Ramos (cell line): ENCODE results near the gene R3HDM2.
"Not testable (repeated sequence)": the region's sequence is repeated elsewhere in the genome, so short reads cannot be mapped to it uniquely, and the experiment has no call there.

Source experiments
- in situ Hi-C: fragments of 300-500 bp; cut with MboI; formaldehyde crosslinking; loops from one replicate; pipeline ENCODE4 v1.14.3; 2022; ENCODE audit warnings: low sequenced_read_pairs; ENCODE audit not compliant: unreplicated experiment

Gene R3HDM2

GRCh38 chr12:57296291-57296690 lies 134.6 kb downstream of the R3HDM2 start:
- in situ Hi-C loops: no loop called here

DNA sequence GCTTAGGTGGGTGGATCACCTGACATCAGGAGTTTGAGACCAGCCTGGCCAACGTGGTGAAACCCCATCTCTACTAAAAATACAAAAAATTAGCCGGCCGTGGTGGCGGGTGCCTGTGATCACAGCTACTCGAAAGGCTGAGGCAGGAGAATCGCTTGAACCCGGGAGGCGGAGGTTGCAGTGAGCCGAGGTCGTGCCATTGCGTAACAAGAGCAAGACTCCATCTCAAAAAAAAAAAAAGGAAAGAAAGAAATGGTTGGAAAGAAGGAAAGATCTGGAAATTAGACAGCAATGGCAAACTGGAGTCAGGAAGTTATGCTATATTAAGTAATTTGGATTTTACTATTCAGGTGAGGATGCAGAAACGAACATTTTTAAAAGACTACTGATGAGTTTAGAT lies 148.8 kb downstream of the R3HDM2 start:
- in situ Hi-C loops: not testable (repeated sequence)

- in situ Hi-C loops: no loop called here
These were observed 150.4 kb downstream of the R3HDM2 start for GRCh38 chr12:57280211-57281062.

- in situ Hi-C loops: no loop called here
These were observed 152.1 kb downstream of the R3HDM2 start for GRCh38 chr12:57278465-57279381.

- in situ Hi-C loops: no loop called here
These were observed 153.8 kb downstream of the R3HDM2 start for GRCh38 chr12:57276935-57277563.

DNA sequence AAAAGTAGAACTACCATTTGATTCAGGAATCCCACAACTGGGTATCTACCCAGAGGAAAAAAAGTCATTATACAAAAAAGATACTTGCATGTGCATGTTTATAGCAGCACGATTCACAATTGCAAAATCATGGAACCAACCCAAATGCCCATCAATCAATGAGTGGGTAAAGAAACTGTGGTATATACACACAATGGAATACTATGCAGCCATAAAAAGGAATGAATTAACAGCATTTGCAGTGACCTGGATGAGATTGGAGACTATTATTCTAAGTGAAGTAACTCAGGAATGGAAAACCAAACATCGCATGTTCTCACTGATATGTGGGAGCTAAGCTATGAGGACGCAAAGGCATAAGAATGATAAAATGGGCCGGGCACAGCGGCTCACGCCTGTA lies 154.6 kb downstream of the R3HDM2 start:
- in situ Hi-C loops: not testable (repeated sequence)

DNA sequence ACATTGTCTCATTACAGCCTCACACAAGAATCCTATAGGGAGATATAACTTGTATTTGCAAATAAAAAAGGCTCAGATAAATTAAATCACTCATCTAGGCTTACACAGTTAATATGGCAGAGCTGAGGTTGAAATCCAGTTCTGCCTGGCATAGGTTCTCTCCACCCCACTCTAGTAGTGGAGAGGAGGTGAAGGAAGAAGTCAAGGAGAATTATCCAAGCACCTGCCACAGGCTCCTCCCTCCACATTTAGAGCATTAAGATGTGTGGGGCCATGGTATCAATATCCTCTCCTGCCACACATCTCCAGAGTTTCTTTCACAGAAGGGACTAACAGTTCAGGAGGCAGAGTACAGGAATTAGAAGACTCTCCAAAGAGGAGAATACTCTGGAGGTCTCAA lies 157.3 kb downstream of the R3HDM2 start:
- in situ Hi-C loops: no loop called here

GRCh38 chr12:57272337-57273151 lies 158.3 kb downstream of the R3HDM2 start:
- in situ Hi-C loops: no loop called here

GRCh38 chr12:57270966-57271470 lies 159.8 kb downstream of the R3HDM2 start:
- in situ Hi-C loops: no loop called here

- in situ Hi-C loops: no loop called here
These were observed 162.6 kb downstream of the R3HDM2 start for GRCh38 chr12:57268264-57268663.

DNA sequence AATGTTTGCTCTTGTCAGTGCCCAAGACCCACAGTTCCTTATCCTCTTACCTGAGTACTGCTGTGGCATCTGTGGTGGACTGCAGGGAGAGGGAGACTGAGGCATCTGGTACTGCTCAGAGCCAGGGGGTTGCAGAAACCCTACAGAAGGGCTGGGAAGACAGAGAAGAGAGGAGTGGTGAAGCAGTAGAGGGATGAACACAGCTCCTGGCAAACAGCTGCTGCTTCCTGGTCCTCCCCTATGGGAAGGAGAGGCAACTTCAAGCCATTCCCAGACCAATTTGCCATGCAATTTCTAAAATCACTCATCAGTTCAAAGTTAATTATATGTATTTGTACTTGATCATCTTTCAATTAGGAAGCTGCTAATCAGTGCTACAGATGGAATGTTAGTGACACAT lies 164.2 kb downstream of the R3HDM2 start:
- in situ Hi-C loops: no loop called here

GRCh38 chr12:57263096-57263495 lies 167.7 kb downstream of the R3HDM2 start:
- in situ Hi-C loops: no loop called here

DNA sequence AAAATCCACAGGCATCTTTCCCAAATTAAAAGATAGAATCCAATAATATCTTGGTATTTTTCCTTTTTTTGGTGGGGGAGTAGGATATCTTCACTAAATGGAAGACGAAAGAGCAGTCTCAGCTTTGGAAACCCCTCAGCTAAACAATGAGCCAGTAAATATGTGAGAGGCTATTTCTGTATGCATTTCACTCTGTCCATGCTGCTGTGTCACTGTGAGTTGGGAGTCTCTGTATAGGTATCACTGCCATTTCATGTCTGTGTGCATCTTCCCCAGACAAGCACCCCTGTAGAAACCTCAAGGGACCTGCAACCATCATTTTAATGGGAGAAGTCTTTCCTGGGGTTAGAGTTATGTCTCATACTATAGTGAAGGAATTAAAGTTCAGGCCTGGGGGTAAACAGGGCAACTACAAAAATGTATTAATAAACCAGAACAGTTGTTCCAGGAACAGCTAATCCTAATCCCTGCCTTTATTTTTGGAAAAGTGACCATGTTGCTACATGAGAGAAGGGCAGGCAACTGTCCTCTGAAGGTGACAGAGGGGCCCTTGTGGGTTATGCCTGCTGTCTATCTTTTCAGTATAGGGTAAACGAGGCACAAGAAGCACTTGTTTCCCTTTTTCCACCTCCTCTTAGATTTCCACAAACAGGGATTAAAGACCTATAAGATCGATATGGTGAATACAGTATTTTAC lies 168.6 kb downstream of the R3HDM2 start:
- in situ Hi-C loops: no loop called here

GRCh38 chr12:57261428-57261865 lies 169.4 kb downstream of the R3HDM2 start:
- in situ Hi-C loops: no loop called here

- in situ Hi-C loops: no loop called here
These were observed 170.5 kb downstream of the R3HDM2 start for GRCh38 chr12:57260366-57260765.

DNA sequence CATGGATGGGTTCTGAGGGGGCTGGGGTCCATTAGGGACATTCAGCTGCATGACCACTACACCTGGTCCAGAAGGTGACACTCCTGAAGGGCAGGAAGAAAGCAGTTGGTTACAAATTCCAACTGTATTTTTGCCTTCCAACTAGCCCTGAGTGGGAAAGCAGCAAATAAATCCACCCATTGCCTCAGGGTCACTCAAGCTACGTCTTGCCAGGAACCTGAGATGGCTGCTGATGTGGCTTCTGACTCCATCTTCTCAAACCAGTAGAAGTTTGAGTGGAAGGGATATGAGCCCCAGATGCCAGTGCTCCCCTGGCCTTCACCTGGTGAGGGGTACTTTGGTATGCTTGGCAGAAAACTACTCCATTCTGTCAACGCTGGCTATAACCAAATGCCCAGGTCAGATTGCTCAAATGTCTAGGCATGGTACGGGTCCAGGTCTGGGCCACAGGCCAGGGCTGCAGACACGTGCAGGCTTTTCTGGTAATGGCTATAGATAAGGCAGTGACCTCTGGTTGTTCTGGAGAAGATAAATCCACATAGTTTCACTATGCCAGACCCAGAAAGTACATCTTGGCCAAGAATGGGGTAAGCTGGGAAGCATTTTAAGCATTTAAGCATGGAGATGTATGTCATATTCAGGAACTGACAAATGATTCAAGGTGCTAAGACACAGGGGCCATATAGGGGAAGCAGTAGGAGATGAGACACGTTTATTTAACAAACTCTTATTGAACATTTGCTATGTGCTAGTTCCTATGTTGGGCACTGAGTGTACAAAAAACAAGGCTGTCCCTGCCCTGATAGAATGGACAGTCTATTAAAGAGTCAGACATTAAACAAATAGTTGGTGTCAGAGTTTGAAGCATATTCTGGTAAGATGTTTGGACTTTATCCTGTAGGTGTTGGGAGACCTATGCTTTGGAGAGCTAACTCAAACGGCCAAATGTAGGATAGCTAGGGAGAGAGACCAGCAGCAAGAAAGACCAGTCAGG lies 171.6 kb downstream of the R3HDM2 start:
- in situ Hi-C loops: no loop called here

GRCh38 chr12:57255916-57256315 lies 174.9 kb downstream of the R3HDM2 start:
- in situ Hi-C loops: no loop called here
